NB4 (cell line): Measurements from ENCODE around the gene ELAVL3.

ENCODE experiments used
- MAX ChIP-seq: IDR thresholded peaks from 2 replicates; pipeline ENCODE4 v1.6.1; 2011; ENCODE audit warnings: low read depth, low read length
- POLR2A ChIP-seq: IDR thresholded peaks from 2 replicates; pipeline ENCODE4 v1.6.1; 2011; ENCODE audit warnings: mild to moderate bottlenecking; ENCODE audit not compliant: insufficient read length; ENCODE audit errors: extremely low read depth
- TF ChIP-seq, protein P1 (sequence below): IDR thresholded peaks from one replicate; pipeline ENCODE4 v1.5.1; 2012; ENCODE audit warnings: low read depth, low read length

DNA sequence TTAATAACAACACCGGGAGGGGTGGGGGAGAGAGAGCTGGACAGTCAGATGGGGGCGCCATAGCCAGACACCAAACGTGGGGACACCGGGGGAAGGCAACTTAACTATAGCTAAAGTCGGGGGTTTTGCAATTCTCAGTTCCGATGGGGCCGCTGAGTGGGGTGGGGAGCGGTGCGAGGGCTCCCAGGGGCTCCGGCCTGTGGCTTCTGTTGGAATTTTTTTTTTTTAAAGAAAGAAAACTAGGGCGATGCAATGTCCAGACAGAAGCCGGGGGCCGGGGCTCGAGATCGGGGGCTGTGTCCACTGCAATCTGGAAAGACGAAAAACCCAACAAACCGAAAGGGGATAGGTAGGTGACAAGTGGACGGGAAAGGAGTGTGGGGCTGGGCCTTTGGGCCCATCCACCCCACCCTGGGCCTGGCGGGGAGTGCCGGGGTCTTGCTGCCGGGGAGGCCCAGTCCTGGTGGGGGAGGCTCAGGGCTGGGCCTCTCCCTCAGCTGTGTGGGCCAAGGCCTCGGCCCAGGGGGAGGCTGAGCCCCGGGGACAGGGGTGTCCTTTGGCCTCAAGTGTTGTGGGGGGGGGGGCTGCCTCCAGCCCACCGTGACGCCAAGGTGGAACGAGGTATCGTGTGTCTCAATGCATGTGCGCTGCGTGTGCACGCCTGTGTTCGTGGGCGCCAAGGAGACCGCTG, 28.1 kb downstream of the ELAVL3 start:
- TF ChIP-seq MAX (no peak), POLR2A (no peak)
- TF ChIP-seq, protein P1, sequence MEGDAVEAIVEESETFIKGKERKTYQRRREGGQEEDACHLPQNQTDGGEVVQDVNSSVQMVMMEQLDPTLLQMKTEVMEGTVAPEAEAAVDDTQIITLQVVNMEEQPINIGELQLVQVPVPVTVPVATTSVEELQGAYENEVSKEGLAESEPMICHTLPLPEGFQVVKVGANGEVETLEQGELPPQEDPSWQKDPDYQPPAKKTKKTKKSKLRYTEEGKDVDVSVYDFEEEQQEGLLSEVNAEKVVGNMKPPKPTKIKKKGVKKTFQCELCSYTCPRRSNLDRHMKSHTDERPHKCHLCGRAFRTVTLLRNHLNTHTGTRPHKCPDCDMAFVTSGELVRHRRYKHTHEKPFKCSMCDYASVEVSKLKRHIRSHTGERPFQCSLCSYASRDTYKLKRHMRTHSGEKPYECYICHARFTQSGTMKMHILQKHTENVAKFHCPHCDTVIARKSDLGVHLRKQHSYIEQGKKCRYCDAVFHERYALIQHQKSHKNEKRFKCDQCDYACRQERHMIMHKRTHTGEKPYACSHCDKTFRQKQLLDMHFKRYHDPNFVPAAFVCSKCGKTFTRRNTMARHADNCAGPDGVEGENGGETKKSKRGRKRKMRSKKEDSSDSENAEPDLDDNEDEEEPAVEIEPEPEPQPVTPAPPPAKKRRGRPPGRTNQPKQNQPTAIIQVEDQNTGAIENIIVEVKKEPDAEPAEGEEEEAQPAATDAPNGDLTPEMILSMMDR, result peak; percentile 30
